Nephron progenitor cell (in vitro differentiated cells): ENCODE data around the gene CCDC80.

ENCODE experiments used
- DNase-seq: peaks from one replicate; pipeline ENCODE4 v3.0.0; 2021
- H3K27ac Mint-ChIP-seq: 2 replicates; pipeline ENCODE4 v1.8.0; 2021; ENCODE audit warnings: mild to moderate bottlenecking, moderate library complexity, mixed read lengths
- H3K27me3 Mint-ChIP-seq: 2 replicates; pipeline ENCODE4 v1.8.0; 2021; ENCODE audit warnings: mild to moderate bottlenecking, low read depth, mixed read lengths; ENCODE audit not compliant: poor library complexity
- H3K36me3 Mint-ChIP-seq: 2 replicates; pipeline ENCODE4 v1.8.0; 2021; ENCODE audit warnings: low read depth, mixed read lengths
- H3K4me1 Mint-ChIP-seq: 2 replicates; pipeline ENCODE4 v1.8.0; 2021; ENCODE audit warnings: mixed read lengths
- H3K4me3 Mint-ChIP-seq: 2 replicates; pipeline ENCODE4 v1.8.0; 2021; ENCODE audit warnings: mild to moderate bottlenecking, moderate library complexity, mixed read lengths
- H3K9me3 Mint-ChIP-seq: 2 replicates; pipeline ENCODE4 v1.8.0; 2021; ENCODE audit warnings: mild to moderate bottlenecking, moderate library complexity, mixed read lengths
- TF ChIP-seq, protein P1 (sequence below): fragments of 200-600 bp; sonication (generic); IDR thresholded peaks from 2 replicates; pipeline ENCODE4 v1.5.0; 2021; ENCODE audit warnings: antibody characterized with exemption

CCDC80 gene

DNA sequence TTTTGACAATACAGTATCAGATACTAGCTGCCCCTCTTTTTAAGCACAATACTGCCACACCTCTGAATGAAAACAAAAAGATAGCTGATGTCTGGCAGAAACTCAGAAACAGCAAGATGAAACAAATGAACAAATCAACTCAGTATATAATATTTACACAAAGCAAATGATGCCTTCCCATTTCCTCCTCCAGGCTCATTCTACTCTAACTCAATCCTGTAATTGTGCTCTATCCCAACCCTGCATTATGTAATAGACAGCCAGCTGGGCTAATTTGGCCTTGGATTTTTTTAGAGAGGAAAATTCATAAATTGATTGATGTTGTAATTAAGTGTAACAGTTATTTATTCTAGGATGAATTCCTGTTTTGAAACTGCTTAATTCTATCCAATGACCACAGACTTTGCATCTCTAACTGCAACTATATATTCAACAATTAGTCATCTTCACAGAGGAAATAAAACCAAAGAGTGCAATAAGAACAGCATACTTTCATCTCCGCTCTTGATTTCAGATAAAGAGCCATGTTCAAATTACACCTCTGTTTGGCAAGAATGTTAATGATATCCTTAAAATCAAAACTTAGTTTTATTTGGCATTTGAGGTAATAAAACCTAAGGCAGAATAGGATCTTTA, 85.3 kb downstream of the CCDC80 start:
- Mint-ChIP-seq H3K27me3 (no peaks in the 10 kb centered on the region), H3K4me3 (no peak overlapping the region), H3K4me1 (peaks cover 16% of the 10 kb centered on the region), H3K36me3 (peaks cover 39% of the 10 kb centered on the region), H3K9me3 (peaks cover 11% of the 10 kb centered on the region), H3K27ac (no peak overlapping the region)
- TF ChIP-seq, protein P1, sequence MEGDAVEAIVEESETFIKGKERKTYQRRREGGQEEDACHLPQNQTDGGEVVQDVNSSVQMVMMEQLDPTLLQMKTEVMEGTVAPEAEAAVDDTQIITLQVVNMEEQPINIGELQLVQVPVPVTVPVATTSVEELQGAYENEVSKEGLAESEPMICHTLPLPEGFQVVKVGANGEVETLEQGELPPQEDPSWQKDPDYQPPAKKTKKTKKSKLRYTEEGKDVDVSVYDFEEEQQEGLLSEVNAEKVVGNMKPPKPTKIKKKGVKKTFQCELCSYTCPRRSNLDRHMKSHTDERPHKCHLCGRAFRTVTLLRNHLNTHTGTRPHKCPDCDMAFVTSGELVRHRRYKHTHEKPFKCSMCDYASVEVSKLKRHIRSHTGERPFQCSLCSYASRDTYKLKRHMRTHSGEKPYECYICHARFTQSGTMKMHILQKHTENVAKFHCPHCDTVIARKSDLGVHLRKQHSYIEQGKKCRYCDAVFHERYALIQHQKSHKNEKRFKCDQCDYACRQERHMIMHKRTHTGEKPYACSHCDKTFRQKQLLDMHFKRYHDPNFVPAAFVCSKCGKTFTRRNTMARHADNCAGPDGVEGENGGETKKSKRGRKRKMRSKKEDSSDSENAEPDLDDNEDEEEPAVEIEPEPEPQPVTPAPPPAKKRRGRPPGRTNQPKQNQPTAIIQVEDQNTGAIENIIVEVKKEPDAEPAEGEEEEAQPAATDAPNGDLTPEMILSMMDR: no peak
- DNase-seq: no peak

DNA sequence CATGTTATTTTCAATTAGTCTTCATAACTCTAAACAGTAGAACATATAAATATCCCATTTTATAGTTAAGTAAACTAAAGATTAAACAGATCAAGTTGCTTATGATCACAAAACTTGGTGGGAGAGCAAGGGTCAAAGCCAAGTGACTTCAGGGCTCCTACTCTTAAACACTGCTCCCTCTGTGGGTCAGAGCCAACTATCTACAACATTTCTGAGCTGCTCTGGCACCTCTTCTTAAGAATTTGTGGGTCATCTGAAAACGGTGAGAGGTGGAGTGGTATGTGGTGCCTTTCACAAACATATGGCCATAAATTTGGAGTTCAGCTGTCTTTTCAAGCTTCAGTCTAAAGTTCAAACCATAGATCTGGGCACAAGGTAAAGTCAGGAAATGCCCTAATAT, 90.1 kb downstream of the CCDC80 start:
- TF ChIP-seq, protein P1: no peak
- H3K9me3 Mint-ChIP-seq: peaks cover 2% of the 10 kb centered on the region
- no peak overlapping the region for H3K4me3 Mint-ChIP-seq
- H3K4me1 Mint-ChIP-seq: no peaks in the 10 kb centered on the region
- peaks cover 41% of the 10 kb centered on the region for H3K36me3 Mint-ChIP-seq
- no peaks in the 10 kb centered on the region for H3K27me3 Mint-ChIP-seq
- no peak overlapping the region for H3K27ac Mint-ChIP-seq
- no peak for DNase-seq
